Keratinocyte (primary cell): Measurements from ENCODE around the gene ST6GAL1. TPM values are rescaled to one million over a fixed set of nuclear protein-coding genes. Genes with fewer than 3 reads are reported as not detected.

ENCODE experiments used
- DNase-seq: peaks from one replicate; pipeline ENCODE4 v3.0.0-alpha.2; 2011; ENCODE audit warnings: low read depth, missing footprints, low spot score
- FAIRE-seq: peaks from 2 replicates; lab custom pipeline; 2011; peaks lifted over from hg19 to GRCh38; lab: Jason Lieb, UNC
- H2AFZ ChIP-seq: 2 replicates; pipeline ENCODE4 v1.6.0; 2012; ENCODE audit warnings: low read length, control low read depth, inconsistent platforms; ENCODE audit not compliant: control insufficient read depth
- H3K27ac ChIP-seq: 2 replicates; pipeline ENCODE4 v1.5.1; 2011; ENCODE audit warnings: low read length; ENCODE audit not compliant: control insufficient read depth, insufficient read depth
- H3K27me3 ChIP-seq: 3 replicates; pipeline ENCODE4 v1.6.0; 2011; ENCODE audit warnings: low read length; ENCODE audit not compliant: control insufficient read depth, insufficient read depth; ENCODE audit errors: extremely low read depth
- H3K36me3 ChIP-seq, 2 experiments: 2 replicates in 1 of 2; 3 replicates in 1 of 2; pipeline ENCODE4 v1.5.1; 2011; ENCODE audit warnings: low read length in 2 of 2, mild to moderate bottlenecking in 1 of 2; ENCODE audit not compliant: control insufficient read depth in 2 of 2, insufficient read depth in 2 of 2; ENCODE audit errors: extremely low read depth in 1 of 2
- H3K4me1 ChIP-seq: 3 replicates; pipeline ENCODE4 v1.5.1; 2011; ENCODE audit warnings: low read length; ENCODE audit not compliant: control insufficient read depth, insufficient read depth; ENCODE audit errors: extremely low read depth
- H3K4me2 ChIP-seq: 3 replicates; pipeline ENCODE4 v1.6.0; 2011; ENCODE audit warnings: low read depth, low read length; ENCODE audit not compliant: control insufficient read depth, insufficient read depth; ENCODE audit errors: extremely low read depth
- H3K4me3 ChIP-seq, 3 experiments: fragments of 200-600 bp in 1 of 3; sonication (generic) in 1 of 3; 2 replicates in 2 of 3; 3 replicates in 1 of 3; pipeline ENCODE4 v1.5.1; 2011 to 2016; ENCODE audit warnings: low read length in 3 of 3, mild to moderate bottlenecking in 3 of 3, control low read depth in 2 of 3, inconsistent platforms in 1 of 3, low read depth in 1 of 3, mixed read lengths in 1 of 3, mixed run types in 1 of 3, moderate library complexity in 1 of 3; ENCODE audit not compliant: control insufficient read depth in 2 of 3, insufficient read depth in 2 of 3; ENCODE audit errors: extremely low read depth in 1 of 3
- H3K79me2 ChIP-seq: 2 replicates; pipeline ENCODE4 v1.6.0; 2012; ENCODE audit warnings: low read length; ENCODE audit not compliant: control insufficient read depth, insufficient read depth
- H3K9ac ChIP-seq: 3 replicates; pipeline ENCODE4 v1.6.0; 2011; ENCODE audit warnings: low read length; ENCODE audit not compliant: control insufficient read depth, insufficient read depth; ENCODE audit errors: extremely low read depth
- H3K9me1 ChIP-seq: 3 replicates; pipeline ENCODE4 v1.6.0; 2011; ENCODE audit warnings: low read length; ENCODE audit not compliant: control insufficient read depth, insufficient read depth; ENCODE audit errors: extremely low read depth
- H3K9me3 ChIP-seq: 2 replicates; pipeline ENCODE4 v1.5.1; 2012; ENCODE audit warnings: low read depth, low read length; ENCODE audit not compliant: control insufficient read depth
- H4K20me1 ChIP-seq: 3 replicates; pipeline ENCODE4 v1.6.0; 2011; ENCODE audit warnings: low read length; ENCODE audit not compliant: control insufficient read depth, insufficient read depth; ENCODE audit errors: extremely low read depth
- CTCF ChIP-seq, 3 experiments: IDR thresholded peaks in 1 of 3; conservative IDR thresholded peaks in 1 of 3; optimal IDR thresholded peaks in 1 of 3; 2 replicates in 2 of 3; 3 replicates in 1 of 3; pipeline versions ENCODE3 to v1.5.1; 2011; ENCODE audit warnings: low read length in 3 of 3, mild to moderate bottlenecking in 3 of 3, moderate library complexity in 2 of 3, control low read depth in 1 of 3, inconsistent platforms in 1 of 3; ENCODE audit not compliant: insufficient read depth in 2 of 3; ENCODE audit errors: extremely low read depth in 1 of 3
- EZH2 ChIP-seq: IDR thresholded peaks from one replicate; pipeline ENCODE4 v1.6.1; 2012; ENCODE audit warnings: inconsistent platforms, mild to moderate bottlenecking, low read length, moderate library complexity
- dilution Hi-C: fragments of 300-500 bp; cut with MboI; formaldehyde crosslinking; loops from one replicate; pipeline ENCODE4 v1.7.0; 2020; ENCODE audit warnings: low sequenced_read_pairs; ENCODE audit not compliant: extremely low pct_ligation_motif_present
- polyA plus RNA-seq, 5 experiments: library from polyadenylated mRNA; depleted of rRNA in 3 of 5; stranded (reverse) in 3 of 5; stranded (forward) in 1 of 5; unstranded in 1 of 5; fragments of >200 nt; gene quantifications; 1 replicate in 1 of 5; 2 replicates in 3 of 5; 3 replicates in 1 of 5; pipeline versions ENCODE4 v1.2.1 to v1.2.3, GENCODE V29; 2011 to 2012; ENCODE audit warnings: missing spikeins in 2 of 5, low read depth in 1 of 5, low replicate concordance in 1 of 5

Gene ST6GAL1
- polyA plus RNA-seq, 1 donor (not counting 4 experiments of a cell fraction or from before 2014, with no cell fraction given) = 7.5 TPM

- FAIRE-seq (no peak), DNase-seq (no peak)
- H3K79me2 ChIP-seq = no peaks in the 10 kb centered on the region
- no peaks in the 10 kb centered on the region for H3K9me1 ChIP-seq
- no peaks in the 10 kb centered on the region for H4K20me1 ChIP-seq
- H3K4me2 ChIP-seq = no peak overlapping the region
- TF ChIP-seq EZH2 (no peak), CTCF (optimal IDR thresholded peaks at IDR 0.05 in 1 of 3, IDR thresholded peaks at IDR 0.05 in 1 of 3, conservative IDR thresholded peaks at IDR 0.05 in 1 of 3; ENCODE audit: extremely low read depth in 1 of 3, insufficient read depth in 2 of 3, low read length in 3 of 3) (no peak)
- H3K4me1 ChIP-seq = peaks cover 18% of the 10 kb centered on the region
- no peak overlapping the region for H2AFZ ChIP-seq
- H3K27ac ChIP-seq = no peak overlapping the region
- no peaks in the 10 kb centered on the region for H3K27me3 ChIP-seq
- H3K9ac ChIP-seq = no peak overlapping the region
- H3K36me3 ChIP-seq = no peaks in the 10 kb centered on the region
- H3K4me3 ChIP-seq = no peak overlapping the region
- no peaks in the 10 kb centered on the region for H3K9me3 ChIP-seq
- dilution Hi-C loops = no loop called here
These were observed 12.6 kb upstream of the ST6GAL1 start for GRCh38 chr3:186917512-186918312.

- Histone ChIP-seq H3K27me3 (no peaks in the 10 kb centered on the region), H3K36me3 (no peaks in the 10 kb centered on the region), H3K9me1 (no peaks in the 10 kb centered on the region), H4K20me1 (no peaks in the 10 kb centered on the region), H3K27ac (no peak overlapping the region), H3K4me2 (no peak overlapping the region), H3K9ac (no peak overlapping the region), H3K4me3 (no peak overlapping the region), H3K79me2 (no peaks in the 10 kb centered on the region), H2AFZ (no peak overlapping the region), H3K4me1 (peaks cover 26% of the 10 kb centered on the region), H3K9me3 (no peaks in the 10 kb centered on the region)
- no peak for FAIRE-seq
- dilution Hi-C loops = no loop called here
- DNase-seq = no peak
- TF ChIP-seq CTCF (optimal IDR thresholded peaks at IDR 0.05 in 1 of 3, IDR thresholded peaks at IDR 0.05 in 1 of 3, conservative IDR thresholded peaks at IDR 0.05 in 1 of 3; ENCODE audit: extremely low read depth in 1 of 3, insufficient read depth in 2 of 3, low read length in 3 of 3) (no peak), EZH2 (no peak)
These were observed 10.0 kb upstream of the ST6GAL1 start for GRCh38 chr3:186920301-186920700.
